Measurements from ENCODE around the gene GP1BB. TPM values are rescaled to one million over a fixed set of nuclear protein-coding genes. Genes with fewer than 3 reads are reported as not detected.
"Not testable (repeated sequence)": the region's sequence is repeated elsewhere in the genome, so short reads cannot be mapped to it uniquely, and the experiment has no call there.

The GP1BB gene
- total RNA-seq, 1 donor from 2014 or later, result 2.0 TPM

- ATAC-seq, result no peak
These were observed 8.8 kb upstream of the GP1BB start, which contains the start of gene SEPTIN5 for GRCh38 chr22:19714312-19715187. TSS of gene SEPTIN5 (plus strand) at chr22:19714503. CDS start at chr22:19714589, 86 bp downstream.

DNA sequence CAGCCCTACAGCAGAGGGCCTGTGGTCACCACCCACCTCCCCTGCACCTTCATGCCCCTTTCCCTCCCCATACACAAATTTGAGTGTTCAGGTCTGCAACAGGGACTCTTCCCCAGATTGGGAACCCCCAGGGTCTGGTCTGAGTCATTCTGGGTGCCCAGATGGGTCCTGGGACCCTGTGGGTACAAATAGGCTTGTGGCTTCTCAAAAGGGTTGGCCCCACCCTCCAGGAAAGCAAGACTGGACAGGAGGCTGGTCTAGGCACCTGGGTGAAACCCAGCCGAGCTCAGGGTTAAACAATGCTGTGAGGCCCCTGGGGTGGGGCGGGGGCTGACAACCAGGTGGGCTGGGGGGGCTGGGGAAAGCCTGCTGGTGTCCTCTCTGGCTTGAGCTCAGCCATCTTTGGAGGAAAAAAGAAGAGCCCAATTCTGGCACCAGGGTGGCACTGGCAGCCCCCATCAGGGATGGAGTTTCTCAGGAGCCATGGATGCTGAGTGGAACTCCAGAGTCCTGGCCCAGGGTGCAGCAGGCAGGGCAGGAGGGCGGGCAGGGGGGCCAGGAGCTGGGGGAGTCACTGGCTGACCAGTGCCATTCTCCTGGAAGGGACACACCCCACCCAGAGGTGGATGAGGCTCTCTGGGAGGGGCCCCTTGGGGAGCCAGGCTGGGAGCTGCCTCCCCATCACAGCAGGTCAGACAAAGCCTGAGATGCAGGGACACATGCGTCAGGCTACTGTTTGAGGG lies 8.0 kb upstream of the GP1BB start:
- no peak for ATAC-seq

- ATAC-seq, result no peak
These were observed 7.1 kb upstream of the GP1BB start for GRCh38 chr22:19716041-19716828.

DNA sequence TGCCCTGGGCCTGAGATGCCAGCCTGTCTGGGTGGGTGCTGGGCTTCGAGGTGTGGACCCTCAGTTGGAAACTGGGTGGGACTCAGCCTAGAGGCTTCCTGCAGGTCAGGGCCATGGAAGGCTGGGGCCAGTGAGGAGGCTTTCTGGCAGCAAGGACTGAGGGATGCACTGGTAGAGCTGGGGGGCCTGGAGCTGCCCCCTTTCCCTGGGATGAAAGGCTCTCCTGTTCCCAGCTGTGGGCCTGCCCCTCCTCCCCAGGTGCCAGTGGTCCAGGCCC lies 6.6 kb upstream of the GP1BB start:
- no peak for ATAC-seq

DNA sequence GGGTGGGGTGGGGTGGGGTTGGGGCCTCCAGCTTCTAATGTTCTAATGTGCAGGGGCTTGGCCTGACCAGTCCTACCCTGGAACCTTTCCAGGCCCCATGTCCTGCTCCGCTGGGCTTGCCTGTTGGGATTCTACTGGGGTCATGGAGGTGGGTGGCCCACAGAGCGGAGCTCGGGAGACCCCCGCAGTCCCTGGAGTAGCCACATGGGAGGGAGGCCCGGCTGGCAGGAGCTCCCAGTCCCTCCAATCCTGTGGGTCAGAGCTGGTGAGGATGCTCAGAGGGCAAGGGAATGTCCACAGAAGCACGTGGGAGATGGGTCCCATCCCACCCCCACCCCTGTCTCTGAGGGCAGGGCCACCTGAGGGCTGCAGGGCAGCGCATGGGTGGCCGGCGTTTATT lies 6.2 kb upstream of the GP1BB start:
- no peak for ATAC-seq

GRCh38 chr22:19717691-19718455 lies 5.5 kb upstream of the GP1BB start:
- peak; percentile 74 for ATAC-seq

GRCh38 chr22:19718456-19719049 lies 4.8 kb upstream of the GP1BB start:
- no peak for ATAC-seq

DNA sequence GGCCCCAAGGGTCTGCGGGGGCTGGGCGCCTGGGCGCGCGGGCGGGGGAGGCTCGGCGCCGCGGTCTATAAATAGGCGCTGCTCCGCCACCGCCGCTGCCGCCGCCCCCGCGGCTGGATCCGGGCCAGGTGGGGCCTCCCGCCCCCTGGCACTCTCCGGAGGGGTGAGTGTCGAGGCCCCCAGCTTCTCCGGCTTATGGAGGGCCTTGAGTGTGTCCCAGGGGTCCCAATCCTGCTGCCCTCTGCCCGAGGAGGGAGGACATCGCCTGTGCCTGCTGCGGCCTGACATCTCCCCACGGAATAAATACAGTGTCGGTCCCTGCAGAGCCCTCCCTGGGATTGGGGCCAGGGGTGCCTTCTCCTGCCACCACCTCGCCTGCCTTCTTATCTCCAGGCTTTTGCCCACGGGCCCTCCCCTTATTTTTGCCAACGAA lies 4.3 kb upstream of the GP1BB start:
- ATAC-seq, result no peak

DNA sequence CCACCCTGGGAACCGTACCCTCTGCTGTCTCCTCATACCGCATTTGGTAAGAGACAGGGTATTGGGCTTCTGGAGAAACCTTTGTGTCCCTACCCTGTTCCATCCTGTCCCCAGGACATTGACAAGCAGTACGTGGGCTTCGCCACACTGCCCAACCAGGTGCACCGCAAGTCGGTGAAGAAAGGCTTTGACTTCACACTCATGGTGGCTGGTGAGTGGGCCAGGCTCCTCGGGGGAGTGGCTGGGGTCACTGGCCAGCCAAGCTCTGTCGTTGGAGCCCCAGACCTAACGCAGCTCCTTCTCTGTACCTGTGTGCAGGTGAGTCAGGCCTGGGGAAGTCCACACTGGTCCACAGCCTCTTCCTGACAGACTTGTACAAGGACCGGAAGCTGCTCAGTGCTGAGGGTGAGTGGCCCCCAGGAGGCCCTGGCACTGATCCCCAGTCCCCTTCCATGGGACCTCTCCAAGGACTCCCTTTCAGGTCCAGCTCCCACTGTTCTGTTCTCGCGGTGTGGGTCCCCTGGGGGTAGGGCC lies 3.8 kb upstream of the GP1BB start:
- no peak for ATAC-seq

DNA sequence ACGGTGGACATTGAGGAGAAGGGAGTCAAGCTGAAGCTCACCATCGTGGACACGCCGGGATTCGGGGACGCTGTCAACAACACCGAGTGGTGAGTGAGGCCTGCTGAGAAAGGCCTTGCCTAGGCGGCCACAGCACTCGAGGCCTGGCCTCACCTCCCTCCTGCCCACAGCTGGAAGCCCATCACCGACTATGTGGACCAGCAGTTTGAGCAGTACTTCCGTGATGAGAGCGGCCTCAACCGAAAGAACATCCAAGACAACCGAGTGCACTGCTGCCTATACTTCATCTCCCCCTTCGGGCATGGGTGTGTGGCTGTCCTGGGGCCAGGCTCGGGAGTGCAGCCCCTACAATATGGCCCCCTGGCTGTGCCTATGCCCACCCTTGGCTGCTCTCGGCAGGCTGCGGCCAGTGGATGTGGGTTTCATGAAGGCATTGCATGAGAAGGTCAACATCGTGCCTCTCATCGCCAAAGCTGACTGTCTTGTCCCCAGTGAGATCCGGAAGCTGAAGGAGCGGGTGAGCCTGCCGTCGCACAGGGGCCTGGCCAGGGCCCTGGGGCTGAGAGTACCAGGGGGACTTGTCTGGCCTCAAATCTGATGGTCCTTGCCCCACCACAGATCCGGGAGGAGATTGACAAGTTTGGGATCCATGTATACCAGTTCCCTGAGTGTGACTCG lies 3.0 kb upstream of the GP1BB start:
- no peak for ATAC-seq

GRCh38 chr22:19720999-19721329 lies 2.4 kb upstream of the GP1BB start:
- ATAC-seq, result no peak

GRCh38 chr22:19721330-19722177 lies 1.8 kb upstream of the GP1BB start:
- no peak for ATAC-seq

- ATAC-seq, result no peak
These were observed 959 bp upstream of the GP1BB start for GRCh38 chr22:19722178-19722981.

DNA sequence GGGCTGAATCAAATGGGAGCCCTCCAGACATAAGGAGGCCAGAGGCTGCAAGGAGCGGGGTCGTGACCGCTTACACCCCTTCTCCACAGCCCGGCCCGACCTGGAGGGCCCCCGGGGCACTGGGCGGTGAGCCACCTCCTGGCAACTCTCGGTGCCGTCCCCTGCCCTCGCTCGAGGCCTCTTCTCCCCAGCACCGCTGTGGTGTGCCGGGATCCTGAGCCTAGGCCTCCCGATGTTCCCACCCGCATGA lies 432 bp upstream of the GP1BB start:
- ATAC-seq, result no peak

- ATAC-seq, result peak; percentile 47
These were observed 866 bp downstream of the GP1BB start for GRCh38 chr22:19723983-19724827.

DNA sequence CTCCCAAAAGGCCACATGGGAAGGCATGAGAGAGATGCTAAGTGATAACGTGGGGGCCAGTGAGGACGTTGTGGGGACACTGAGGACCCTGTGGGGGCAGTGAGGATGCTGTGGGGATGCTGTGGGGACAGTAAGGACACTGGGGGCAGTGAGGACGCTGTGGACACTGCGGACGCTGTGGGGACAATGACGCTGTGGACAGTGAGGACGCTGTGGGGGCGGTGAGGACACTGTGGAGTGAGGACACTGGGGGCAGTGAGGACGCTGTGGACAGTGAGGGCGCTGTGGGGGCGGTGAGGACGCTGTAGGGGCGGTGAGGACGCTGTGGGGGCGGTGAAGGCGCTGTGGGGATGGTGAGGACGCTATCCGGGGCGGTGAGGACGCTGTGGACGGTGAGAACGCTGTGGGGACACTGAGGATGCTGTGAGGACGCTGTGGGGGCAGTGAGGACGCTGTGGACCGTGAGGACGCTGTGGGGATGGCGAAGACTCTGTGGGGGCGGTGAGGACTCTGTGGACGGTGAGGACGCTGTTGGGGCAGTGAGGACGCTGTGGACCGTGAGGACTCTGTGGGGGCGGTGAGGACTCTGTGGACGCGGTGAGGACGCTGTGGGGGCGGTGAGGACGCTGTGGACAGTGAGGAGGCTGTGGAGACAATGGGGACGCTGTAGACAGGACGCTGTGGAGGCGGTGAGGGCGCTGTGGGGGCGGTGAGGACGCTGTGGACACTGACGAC lies 1.8 kb downstream of the GP1BB start:
- ATAC-seq, result no peak

DNA sequence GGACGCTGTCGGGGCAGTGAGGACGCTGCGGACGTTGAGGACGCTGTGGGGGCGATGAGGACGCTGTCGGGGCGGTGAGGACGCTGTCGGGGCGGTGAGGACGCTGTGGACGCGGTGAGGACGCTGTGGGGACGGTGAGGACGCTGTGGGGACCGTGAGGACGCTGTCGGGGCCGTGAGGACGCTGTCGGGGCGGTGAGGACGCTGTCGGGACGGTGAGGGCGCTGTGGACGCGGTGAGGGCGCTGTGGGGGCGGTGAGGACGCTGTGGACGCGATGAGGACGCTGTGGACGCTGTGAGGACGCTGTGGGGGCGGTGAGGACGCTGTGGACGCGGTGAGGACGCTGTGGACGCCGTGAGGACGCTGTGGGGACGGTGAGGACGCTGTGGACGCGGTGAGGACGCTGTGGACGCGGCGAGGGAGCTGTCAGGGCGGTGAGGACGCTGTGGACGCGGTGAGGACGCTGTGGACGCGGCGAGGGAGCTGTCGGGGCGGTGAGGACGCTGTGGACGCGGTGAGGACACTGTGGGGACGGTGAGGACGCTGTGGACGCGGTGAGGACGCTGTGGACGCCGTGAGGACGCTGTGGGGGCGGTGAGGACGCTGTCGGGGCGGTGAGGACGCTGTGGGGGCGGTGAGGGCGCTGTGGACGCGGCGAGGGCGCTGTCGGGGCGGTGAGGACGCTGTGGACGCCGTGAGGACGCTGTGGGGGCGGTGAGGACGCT lies 2.9 kb downstream of the GP1BB start:
- ATAC-seq, result not testable (repeated sequence)

Measured in esophagus mucosa (tissue), 1 donor.